B cell (primary cell): Measurements from ENCODE around the gene KRT34. TPM values are rescaled to one million over a fixed set of nuclear protein-coding genes. Genes with fewer than 3 reads are reported as not detected.

Source experiments
- ATAC-seq: fragments of 200-7000 bp; cut with Tn5 transposase; one replicate; pipeline ENCODE4 v1.10.0; 2021; ENCODE audit warnings: low read depth, mild to moderate bottlenecking, moderate number of reproducible peaks, moderate library complexity
- CTCF ChIA-PET: fragments of 350-600 bp; sonication (Branson Sonifier 250); formaldehyde crosslinking; loops from one replicate; lab custom pipeline; 2021; ENCODE audit warnings: antibody characterized with exemption, inconsistent platforms; lab: Charles Lee
- POLR2A ChIA-PET: fragments of 350-600 bp; sonication (Branson Sonifier 250); formaldehyde crosslinking; loops from one replicate; lab custom pipeline; 2021; ENCODE audit warnings: antibody characterized with exemption; lab: Charles Lee
- DNase-seq: peaks from one replicate; pipeline ENCODE4 v3.0.0; 2013
- H2AFZ ChIP-seq: 2 replicates; pipeline ENCODE4 v1.6.1; 2012; ENCODE audit warnings: mild to moderate bottlenecking, low read depth, low read length; ENCODE audit not compliant: insufficient read depth, poor library complexity, severe bottlenecking
- H3K27ac ChIP-seq, 2 donors: 1 replicate in 1 of 2; 2 replicates in 1 of 2; pipeline ENCODE4 v1.5.1; 2012 to 2013; ENCODE audit warnings: low read length in 2 of 2, mild to moderate bottlenecking in 2 of 2, moderate library complexity in 1 of 2
- H3K27me3 ChIP-seq, 4 experiments: fragments of 200-600 bp in 1 of 4; sonication (generic) in 1 of 4; replicated peaks in 1 of 4; 1 replicate in 2 of 4; 2 replicates in 2 of 4; pipeline versions ENCODE4 v1.6.1 to v1.7.0; 2013 to 2016; ENCODE audit warnings: low read length in 3 of 4, mild to moderate bottlenecking in 2 of 4, mixed read lengths in 1 of 4, moderate library complexity in 1 of 4; ENCODE audit not compliant: insufficient read depth in 4 of 4, control insufficient read depth in 3 of 4; ENCODE audit errors: control extremely low read depth in 1 of 4
- H3K36me3 ChIP-seq, 2 experiments: replicated peaks in 1 of 2; 1 replicate in 1 of 2; 2 replicates in 1 of 2; pipeline versions ENCODE4 v1.6.1 to v1.7.1; 2013; ENCODE audit warnings: low read length in 1 of 2; ENCODE audit not compliant: insufficient read depth in 2 of 2, control insufficient read depth in 1 of 2; ENCODE audit errors: control extremely low read depth in 1 of 2, extremely low read depth in 1 of 2
- H3K4me1 ChIP-seq, 2 donors: fragments of 200-600 bp in 1 of 2; sonication (generic) in 1 of 2; 1 replicate in 1 of 2; 2 replicates in 1 of 2; pipeline versions ENCODE4 v1.5.1 to v1.6.1; 2013 to 2017; ENCODE audit warnings: low read length in 2 of 2; ENCODE audit not compliant: control insufficient read depth in 2 of 2, insufficient read depth in 2 of 2
- H3K4me2 ChIP-seq: replicated peaks from 2 replicates; pipeline ENCODE3; 2012; ENCODE audit warnings: mild to moderate bottlenecking, low read depth, low read length; ENCODE audit not compliant: poor library complexity, severe bottlenecking
- H3K4me3 ChIP-seq, 5 experiments: fragments of 200-600 bp in 1 of 5; sonication (generic) in 1 of 5; 1 replicate in 3 of 5; 2 replicates in 2 of 5; pipeline versions ENCODE4 v1.5.1 to v1.7.0; 2011 to 2016; ENCODE audit warnings: low read length in 4 of 5, mild to moderate bottlenecking in 4 of 5, low read depth in 2 of 5, control low read depth in 1 of 5, moderate library complexity in 1 of 5; ENCODE audit not compliant: insufficient read depth in 1 of 5; ENCODE audit errors: control extremely low read depth in 1 of 5, extremely low read depth in 1 of 5
- H3K79me2 ChIP-seq: fragments of 200-600 bp; sonication (generic); one replicate; pipeline ENCODE4 v1.6.0; 2016; ENCODE audit warnings: low read length; ENCODE audit not compliant: control insufficient read depth, insufficient read depth
- H3K9ac ChIP-seq: fragments of 200-600 bp; sonication (generic); 2 replicates; pipeline ENCODE4 v1.6.1; 2017; ENCODE audit warnings: mild to moderate bottlenecking, low read length, moderate library complexity
- H3K9me3 ChIP-seq, 3 donors: one replicate each; pipeline versions ENCODE4 v1.6.1 to v1.7.1; 2013; ENCODE audit warnings: low read length in 2 of 3; ENCODE audit not compliant: control insufficient read depth in 2 of 3, insufficient read depth in 1 of 3; ENCODE audit errors: control extremely low read depth in 1 of 3
- H4K20me1 ChIP-seq: 2 replicates; pipeline ENCODE4 v1.6.0; 2012; ENCODE audit warnings: mild to moderate bottlenecking, low read length; ENCODE audit not compliant: insufficient read depth, control insufficient read depth, poor library complexity, severe bottlenecking
- H3K27ac Mint-ChIP-seq: one replicate; pipeline ENCODE4 v1.8.0; 2021; ENCODE audit warnings: mixed read lengths
- H3K27me3 Mint-ChIP-seq: one replicate; pipeline ENCODE4 v1.8.0; 2021; ENCODE audit warnings: mixed read lengths
- H3K4me1 Mint-ChIP-seq: one replicate; pipeline ENCODE4 v1.8.0; 2021; ENCODE audit warnings: mixed read lengths
- H3K4me3 Mint-ChIP-seq: one replicate; pipeline ENCODE4 v1.8.0; 2021; ENCODE audit warnings: mixed read lengths
- H3K9me3 Mint-ChIP-seq: one replicate; pipeline ENCODE4 v1.8.0; 2022; ENCODE audit warnings: mixed read lengths; ENCODE audit not compliant: insufficient read depth
- CTCF ChIP-seq: fragments of 200-600 bp; IDR thresholded peaks from one replicate; pipeline ENCODE4 v1.8.0; 2022; ENCODE audit warnings: antibody characterized with exemption, mild to moderate bottlenecking
- EZH2 ChIP-seq: IDR thresholded peaks from 2 replicates; pipeline ENCODE4 v1.6.1; 2012; ENCODE audit warnings: borderline replicate concordance, low read depth, mild to moderate bottlenecking, moderate library complexity, low read length; ENCODE audit not compliant: insufficient read depth, poor library complexity, severe bottlenecking
- WGBS: methylation state at CpG from one replicate; pipeline ENCODE4 v1.1.5; 2013; ENCODE audit warnings: missing lambda C conversion rate; ENCODE audit not compliant: insufficient coverage; 5-methylcytosine and 5-hydroxymethylcytosine counted together
- intact Hi-C: fragments of 100-400 bp; cut with micrococcal nuclease; formaldehyde crosslinking; loops from one replicate; pipeline ENCODE4 v1.10.0; 2022
- polyA plus RNA-seq: library from polyadenylated mRNA; depleted of rRNA; stranded (reverse); fragments of >200 nt; gene quantifications from 2 replicates; pipeline ENCODE4 v1.2.3, GENCODE V29; 2012
- total RNA-seq, 2 donors: library from RNA; stranded (reverse); fragments of 120-200 nt in 1 of 2; gene quantifications; 1 replicate in 1 of 2; 2 replicates in 1 of 2; pipeline versions ENCODE4 v1.2.3 to v1.2.4, GENCODE V29; 2013 to 2022

The KRT34 gene
- total and polyA plus RNA-seq, 2 donors (not counting 1 experiment from before 2014, with no cell fraction given): not detected

DNA sequence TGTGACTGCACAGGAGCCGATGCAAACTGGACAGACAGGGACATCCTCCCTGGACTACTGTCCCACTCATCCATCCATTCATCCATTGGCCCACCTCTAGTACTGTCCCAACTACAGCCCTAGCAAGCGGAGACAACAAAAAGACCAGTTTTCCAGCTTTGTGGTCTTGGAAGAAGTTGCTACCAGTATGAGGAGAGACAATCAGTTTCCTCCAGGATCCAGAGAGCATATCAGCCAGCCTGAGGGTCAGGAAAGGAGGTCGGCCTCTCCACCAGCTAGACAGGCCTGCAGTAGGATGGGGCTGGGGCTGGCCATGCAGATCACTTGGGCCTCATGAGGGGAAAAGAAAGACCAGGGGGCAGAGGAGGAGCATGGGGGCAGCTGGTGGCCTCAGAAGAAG, 48.3 kb downstream of the KRT34 start:
- H3K4me3 Mint-ChIP-seq: no peak overlapping the region
- DNase-seq (no peak), ATAC-seq (no peak)
- TF ChIP-seq EZH2 (no peak), CTCF (no peak)
- CTCF ChIA-PET: interaction anchor here (0.8 kb wide), 1 partner anchor 937 kb away, joined by 3 read pairs; no protein-coding TSS in a partner anchor
- H3K4me1 Mint-ChIP-seq: peaks cover 6% of the 10 kb centered on the region
- 100% methylated on average over 1 of the region's 3 CpGs for WGBS
- no peak overlapping the region for H3K27ac Mint-ChIP-seq
- Histone ChIP-seq H3K4me3 (no peak overlapping the region), H4K20me1 (no peaks in the 10 kb centered on the region), H3K79me2 (no peaks in the 10 kb centered on the region), H3K4me1 (peaks cover 0 to 3% of the 10 kb centered on the region in 2 donors), H3K27ac (no peak overlapping the region), H3K36me3 (no peaks in the 10 kb centered on the region), H3K9me3 (no peaks in the 10 kb centered on the region), H3K9ac (no peak overlapping the region), H2AFZ (no peak overlapping the region), H3K27me3 (peaks cover 0 to 11% (median 1%) of the 10 kb centered on the region in 4 experiments), H3K4me2 (no peak overlapping the region)
- H3K9me3 Mint-ChIP-seq: no peaks in the 10 kb centered on the region
- intact Hi-C loops: no loop called here
- peaks cover 17% of the 10 kb centered on the region for H3K27me3 Mint-ChIP-seq
- POLR2A ChIA-PET: no interaction called here

GRCh38 chr17:41333098-41333497, 49.0 kb downstream of the KRT34 start:
- no peak for DNase-seq
- H3K9me3 Mint-ChIP-seq: no peaks in the 10 kb centered on the region
- no peak for ATAC-seq
- peaks cover 0 to 3% of the 10 kb centered on the region in 2 donors for H3K4me1 ChIP-seq
- H3K9me3 ChIP-seq: no peaks in the 10 kb centered on the region
- H3K4me3 ChIP-seq: no peak overlapping the region
- TF ChIP-seq CTCF: no peak
- TF ChIP-seq EZH2: no peak
- H3K36me3 ChIP-seq: no peaks in the 10 kb centered on the region
- 96% methylated on average over 5 of the region's 5 CpGs for WGBS
- peaks cover 6% of the 10 kb centered on the region for H3K4me1 Mint-ChIP-seq
- H3K9ac ChIP-seq: no peak overlapping the region
- H4K20me1 ChIP-seq: no peaks in the 10 kb centered on the region
- no peaks in the 10 kb centered on the region for H3K79me2 ChIP-seq
- POLR2A ChIA-PET: no interaction called here
- H3K27me3 Mint-ChIP-seq: peaks cover 17% of the 10 kb centered on the region
- CTCF ChIA-PET: no interaction called here
- H3K4me3 Mint-ChIP-seq: no peak overlapping the region
- H3K4me2 ChIP-seq: no peak overlapping the region
- intact Hi-C loops: no loop called here
- H2AFZ ChIP-seq: no peak overlapping the region
- H3K27me3 ChIP-seq: peaks cover 0 to 15% (median 1%) of the 10 kb centered on the region in 4 experiments
- no peak overlapping the region for H3K27ac ChIP-seq
- no peak overlapping the region for H3K27ac Mint-ChIP-seq
